Liver (tissue), 3 donors: Measurements from ENCODE around the gene GALK2.
"Not testable (repeated sequence)": the region's sequence is repeated elsewhere in the genome, so short reads cannot be mapped to it uniquely, and the experiment has no call there.

Source experiments
- CTCF ChIP-seq: fragments of 150-350 bp; IDR thresholded peaks from 2 replicates; pipeline ENCODE4 v1.5.1; 2017; ENCODE audit warnings: improper control_type of control experiment, low read depth, low read length; ENCODE audit not compliant: missing input control
- GABPA ChIP-seq, 2 donors: IDR thresholded peaks in 1 of 2; conservative IDR thresholded peaks in 1 of 2; 2 replicates each; pipeline ENCODE4 v1.6.1; 2016; ENCODE audit warnings: antibody characterized with exemption in 2 of 2, mild to moderate bottlenecking in 1 of 2, moderate library complexity in 1 of 2
- RAD21 ChIP-seq, 2 donors: IDR thresholded peaks; 2 replicates each; pipeline ENCODE4 v1.6.1; 2016; ENCODE audit warnings: antibody characterized with exemption in 2 of 2, mild to moderate bottlenecking in 2 of 2
- RXRA ChIP-seq, 2 donors: IDR thresholded peaks; 2 replicates each; pipeline ENCODE4 v1.6.1; 2017 to 2018; ENCODE audit warnings: antibody characterized with exemption in 2 of 2, mild to moderate bottlenecking in 1 of 2
- SP1 ChIP-seq: IDR thresholded peaks from 2 replicates; pipeline ENCODE4 v1.6.1; 2018; ENCODE audit warnings: antibody characterized with exemption, mild to moderate bottlenecking
- TAF1 ChIP-seq: conservative IDR thresholded peaks from 2 replicates; pipeline ENCODE4 v1.6.1; 2016; ENCODE audit warnings: antibody characterized with exemption, mild to moderate bottlenecking
- YY1 ChIP-seq: IDR thresholded peaks from 2 replicates; pipeline ENCODE4 v1.6.1; 2016; ENCODE audit warnings: antibody characterized with exemption, mild to moderate bottlenecking
- donor health status: healthy.
- donor health status: healthy.

DNA sequence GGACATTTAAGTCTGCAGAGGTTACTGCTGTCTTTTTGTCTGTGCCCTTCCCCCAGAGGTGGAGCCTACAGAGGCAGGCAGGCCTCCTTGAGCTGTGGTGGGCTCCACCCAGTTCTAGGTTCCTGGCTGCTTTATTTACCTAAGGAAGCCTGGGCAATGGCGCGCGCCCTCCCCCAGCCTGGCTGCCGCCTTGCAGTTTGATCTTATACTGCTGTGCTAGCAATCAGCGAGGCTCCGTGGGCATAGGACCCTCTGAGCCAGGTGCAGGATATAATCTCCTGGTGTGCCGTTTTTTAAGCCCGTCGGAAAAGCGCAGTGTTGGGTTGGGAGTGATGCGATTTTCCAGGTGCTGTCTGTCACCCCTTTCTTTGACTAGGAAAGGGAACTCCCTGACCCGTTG, 95.1 kb downstream of the GALK2 start:
- TF ChIP-seq CTCF; YY1; RAD21 (IDR thresholded peaks at IDR 0.05); TAF1; SP1; GABPA (IDR thresholded peaks at IDR 0.05 in 1 of 2, conservative IDR thresholded peaks at IDR 0.05 in 1 of 2); RXRA (IDR thresholded peaks at IDR 0.05): not testable (repeated sequence)
